GM10266 (cell line): ENCODE measurements around the gene ATP10D.

ENCODE experiments used
- DNase-seq: peaks from one replicate; pipeline ENCODE4 v3.0.0; 2012; ENCODE audit errors: extremely low spot score
- CTCF ChIP-seq: IDR thresholded peaks from 2 replicates; pipeline ENCODE4 v1.5.1; 2012; ENCODE audit warnings: mild to moderate bottlenecking, low read depth; ENCODE audit not compliant: control insufficient read depth, insufficient read depth; ENCODE audit errors: missing control alignments

ATP10D gene

GRCh38 chr4:47466056-47466785 lies 18.9 kb upstream of the ATP10D start:
- DNase-seq, result no peak
- TF ChIP-seq CTCF, result no peak

GRCh38 chr4:47468706-47469365 lies 16.2 kb upstream of the ATP10D start:
- no peak for DNase-seq

GRCh38 chr4:47469951-47470350 lies 15.1 kb upstream of the ATP10D start:
- DNase-seq, result no peak
- TF ChIP-seq CTCF, result no peak

More at GRCh38 chr4:47468706-47469365, 16.2 kb upstream of the ATP10D start:
- TF ChIP-seq CTCF, result no peak

- no peak for DNase-seq
- TF ChIP-seq CTCF, result no peak
These were observed 14.0 kb upstream of the ATP10D start for GRCh38 chr4:47471064-47471463.

- TF ChIP-seq CTCF, result no peak
- DNase-seq, result no peak
These were observed 13.5 kb upstream of the ATP10D start for GRCh38 chr4:47471591-47471990.

- TF ChIP-seq CTCF, result no peak
These were observed 11.8 kb upstream of the ATP10D start for GRCh38 chr4:47473141-47473750.

GRCh38 chr4:47474799-47475198 lies 10.3 kb upstream of the ATP10D start:
- TF ChIP-seq CTCF, result no peak
- DNase-seq, result no peak

More at GRCh38 chr4:47473141-47473750, 11.8 kb upstream of the ATP10D start:
- DNase-seq, result no peak
